ENCODE data around the gene MATR3.
"Not testable (repeated sequence)": the region's sequence is repeated elsewhere in the genome, so short reads cannot be mapped to it uniquely, and the experiment has no call there.

Gene MATR3

GRCh38 chr5:139294374-139295165 lies 1.0 kb downstream of the MATR3 start:
- DNase-seq = peak; percentile 75
- in situ Hi-C loops (cut with MboI; ENCODE audit: low pct_unique_long_range_greater_than_20kb, low sequenced_read_pairs) = no loop called here

- DNase-seq = no peak
- in situ Hi-C loops (cut with MboI; ENCODE audit: low pct_unique_long_range_greater_than_20kb, low sequenced_read_pairs) = no loop called here
These were observed 2.0 kb downstream of the MATR3 start for GRCh38 chr5:139295346-139296057.

GRCh38 chr5:139296198-139296597 lies 2.7 kb downstream of the MATR3 start:
- no peak for DNase-seq
- in situ Hi-C loops (cut with MboI; ENCODE audit: low pct_unique_long_range_greater_than_20kb, low sequenced_read_pairs) = no loop called here

GRCh38 chr5:139296862-139297326 lies 3.4 kb downstream of the MATR3 start:
- DNase-seq = no peak
- in situ Hi-C loops (cut with MboI; ENCODE audit: low pct_unique_long_range_greater_than_20kb, low sequenced_read_pairs) = no loop called here

GRCh38 chr5:139297439-139298133 lies 4.0 kb downstream of the MATR3 start:
- in situ Hi-C loops (cut with MboI; ENCODE audit: low pct_unique_long_range_greater_than_20kb, low sequenced_read_pairs) = no loop called here
- DNase-seq = no peak

- in situ Hi-C loops (cut with MboI; ENCODE audit: low pct_unique_long_range_greater_than_20kb, low sequenced_read_pairs) = no loop called here
- DNase-seq = no peak
These were observed 4.7 kb downstream of the MATR3 start for GRCh38 chr5:139298242-139298641.

- in situ Hi-C loops (cut with MboI; ENCODE audit: low pct_unique_long_range_greater_than_20kb, low sequenced_read_pairs) = no loop called here
- no peak for DNase-seq
These were observed 5.9 kb downstream of the MATR3 start for GRCh38 chr5:139299486-139299885.

GRCh38 chr5:139301808-139302499 lies 8.4 kb downstream of the MATR3 start:
- DNase-seq = no peak
- in situ Hi-C loops (cut with MboI; ENCODE audit: low pct_unique_long_range_greater_than_20kb, low sequenced_read_pairs) = no loop called here

GRCh38 chr5:139304391-139305324 lies 11.1 kb downstream of the MATR3 start:
- DNase-seq = no peak
- in situ Hi-C loops (cut with MboI; ENCODE audit: low pct_unique_long_range_greater_than_20kb, low sequenced_read_pairs) = no loop called here

DNA sequence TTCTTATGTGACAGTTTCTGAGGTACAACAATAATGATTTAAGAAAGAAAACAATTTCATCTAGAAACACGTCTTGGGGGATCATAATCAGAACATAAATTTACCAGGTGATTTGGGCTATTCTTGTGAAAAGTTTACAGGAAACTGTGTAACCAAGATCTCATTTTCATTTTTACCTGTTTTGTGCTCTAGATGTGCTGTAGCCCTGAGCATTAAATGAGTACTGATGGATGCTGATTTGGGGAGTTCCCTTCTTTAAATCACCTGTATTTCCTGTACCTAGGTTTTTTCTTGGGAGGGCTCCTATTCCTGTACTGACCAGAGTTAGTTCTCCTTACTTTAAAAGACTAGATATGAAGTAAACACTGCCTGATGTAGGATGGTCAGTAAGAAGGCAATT lies 12.7 kb downstream of the MATR3 start:
- in situ Hi-C loops (cut with MboI; ENCODE audit: low pct_unique_long_range_greater_than_20kb, low sequenced_read_pairs) = no loop called here
- no peak for DNase-seq

GRCh38 chr5:139306628-139307379 lies 13.3 kb downstream of the MATR3 start:
- DNase-seq = no peak
- in situ Hi-C loops (cut with MboI; ENCODE audit: low pct_unique_long_range_greater_than_20kb, low sequenced_read_pairs) = no loop called here

DNA sequence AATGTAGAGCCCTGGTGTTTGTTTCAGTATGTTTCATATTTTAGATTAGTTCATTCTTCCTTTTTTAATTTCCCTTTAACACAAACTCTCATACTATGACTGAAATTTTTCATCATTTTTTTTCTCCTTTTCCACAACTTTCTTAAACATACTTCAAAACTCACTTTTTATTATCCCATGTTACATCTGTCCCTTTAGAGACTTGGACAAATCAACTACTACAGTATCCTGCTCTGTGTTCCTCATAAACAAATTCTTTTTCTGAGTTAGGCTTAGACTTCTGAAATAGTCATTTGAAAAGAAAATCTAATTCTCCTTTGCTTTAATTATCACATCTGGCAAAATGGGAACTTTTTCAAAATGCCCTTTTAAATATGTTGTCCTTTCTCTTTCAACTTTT lies 15.3 kb downstream of the MATR3 start:
- DNase-seq = no peak
- in situ Hi-C loops (cut with MboI; ENCODE audit: low pct_unique_long_range_greater_than_20kb, low sequenced_read_pairs) = no loop called here

GRCh38 chr5:139310715-139311186 lies 17.2 kb downstream of the MATR3 start:
- in situ Hi-C loops (cut with MboI; ENCODE audit: low pct_unique_long_range_greater_than_20kb, low sequenced_read_pairs); DNase-seq: not testable (repeated sequence)

DNA sequence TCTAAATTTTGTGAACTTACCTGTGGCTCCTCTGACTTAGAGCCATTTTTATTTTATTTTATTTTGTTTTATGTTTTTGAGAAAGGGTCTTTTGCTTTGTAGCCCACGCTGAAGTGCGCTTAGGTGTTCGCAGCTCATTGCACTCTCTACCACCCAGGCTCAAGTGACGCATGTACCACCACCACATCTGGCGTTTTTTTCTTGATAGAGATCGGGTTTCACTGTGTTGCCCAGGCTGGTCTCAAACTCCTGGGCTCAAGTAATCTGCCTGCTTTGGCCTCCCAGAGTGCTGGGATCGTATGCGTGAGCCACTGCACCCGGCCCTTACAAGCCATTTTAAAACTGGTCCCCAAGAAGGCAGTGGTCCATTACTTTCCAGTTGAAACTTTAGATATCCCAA lies 18.5 kb downstream of the MATR3 start:
- in situ Hi-C loops (cut with MboI; ENCODE audit: low pct_unique_long_range_greater_than_20kb, low sequenced_read_pairs) = no loop called here
- DNase-seq = no peak

DNA sequence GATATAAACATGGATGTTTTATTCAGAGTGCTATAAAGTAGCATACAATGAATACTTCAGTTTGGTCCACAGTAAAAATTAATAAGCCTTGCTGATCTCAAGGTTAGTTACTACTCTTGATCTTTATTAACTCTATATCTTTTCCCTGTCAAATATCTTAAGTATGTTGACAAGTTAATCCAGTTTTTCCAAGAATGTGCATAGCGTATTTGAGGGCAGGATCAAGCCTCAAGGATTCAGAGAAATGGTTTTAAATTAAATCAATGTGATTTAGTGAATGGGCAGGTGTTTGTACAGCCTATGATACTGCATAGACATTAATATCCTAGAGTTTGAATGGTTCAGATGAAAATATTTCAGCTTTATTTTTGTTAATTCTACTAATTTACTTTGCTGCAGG lies 20.7 kb downstream of the MATR3 start:
- in situ Hi-C loops (cut with MboI; ENCODE audit: low pct_unique_long_range_greater_than_20kb, low sequenced_read_pairs) = no loop called here
- no peak for DNase-seq

GRCh38 chr5:139315056-139315615 lies 21.6 kb downstream of the MATR3 start:
- in situ Hi-C loops (cut with MboI; ENCODE audit: low pct_unique_long_range_greater_than_20kb, low sequenced_read_pairs) = no loop called here
- DNase-seq = no peak

- in situ Hi-C loops (cut with MboI; ENCODE audit: low pct_unique_long_range_greater_than_20kb, low sequenced_read_pairs) = no loop called here
- no peak for DNase-seq
These were observed 42.3 kb downstream of the MATR3 start for GRCh38 chr5:139335811-139336210.

All from KBM-7 (cell line).